MM.1S (cell line): ENCODE measurements around the gene MYO6.

Source experiments
- DNase-seq: peaks from one replicate; pipeline ENCODE4 v3.0.0-alpha.2; 2015
- H2AFZ ChIP-seq: fragments of 300-600 bp; sonication (generic); 2 replicates; pipeline ENCODE4 v1.6.0; 2016; ENCODE audit warnings: antibody characterized with exemption, low read length
- H3F3A ChIP-seq: fragments of 300-600 bp; sonication (generic); 2 replicates; pipeline ENCODE4 v1.6.1; 2016; ENCODE audit warnings: mild to moderate bottlenecking, antibody characterized with exemption, low read length, moderate library complexity, mixed read lengths; ENCODE audit not compliant: insufficient read depth
- H3K27ac ChIP-seq: fragments of 300-600 bp; sonication (generic); 2 replicates; pipeline ENCODE4 v1.5.1; 2016; ENCODE audit warnings: mild to moderate bottlenecking, low read length
- H3K27me3 ChIP-seq: fragments of 300-600 bp; sonication (generic); replicated peaks from 2 replicates; pipeline ENCODE4 v1.6.0; 2016; ENCODE audit warnings: low read length; ENCODE audit not compliant: insufficient read depth
- H3K36me3 ChIP-seq: fragments of 300-600 bp; sonication (generic); replicated peaks from 2 replicates; pipeline ENCODE4 v1.6.1; 2016; ENCODE audit warnings: mild to moderate bottlenecking, low read length, mixed read lengths; ENCODE audit not compliant: insufficient read depth
- H3K4me1 ChIP-seq: fragments of 300-600 bp; sonication (generic); 2 replicates; pipeline ENCODE4 v1.6.1; 2016; ENCODE audit warnings: low read length, mixed read lengths
- H3K4me2 ChIP-seq: fragments of 300-600 bp; sonication (generic); 2 replicates; pipeline ENCODE4 v1.6.0; 2016; ENCODE audit warnings: low read depth, low read length
- H3K4me3 ChIP-seq: fragments of 300-600 bp; sonication (generic); 2 replicates; pipeline ENCODE4 v1.5.1; 2016; ENCODE audit warnings: low read length, mixed read lengths
- H3K79me2 ChIP-seq: fragments of 300-600 bp; sonication (generic); 2 replicates; pipeline ENCODE4 v1.6.1; 2016; ENCODE audit warnings: mixed run types, low read length, mixed read lengths
- H3K9ac ChIP-seq: fragments of 300-600 bp; sonication (generic); 2 replicates; pipeline ENCODE4 v1.6.1; 2016; ENCODE audit warnings: low read length, mixed read lengths
- H3K9me2 ChIP-seq: fragments of 300-600 bp; sonication (generic); replicated peaks from 2 replicates; pipeline ENCODE4 v1.6.1; 2016; ENCODE audit warnings: mild to moderate bottlenecking, low read length, mixed read lengths; ENCODE audit not compliant: insufficient read depth
- H3K9me3 ChIP-seq: fragments of 300-600 bp; sonication (generic); replicated peaks from 2 replicates; pipeline ENCODE4 v1.6.1; 2016; ENCODE audit warnings: mild to moderate bottlenecking, low read length, mixed read lengths; ENCODE audit not compliant: insufficient read depth
- H4K20me1 ChIP-seq: fragments of 300-600 bp; sonication (generic); 2 replicates; pipeline ENCODE4 v1.6.1; 2016; ENCODE audit warnings: mild to moderate bottlenecking, low read length, moderate library complexity, mixed read lengths; ENCODE audit not compliant: insufficient read depth
- EZH2 ChIP-seq: fragments of 300-600 bp; sonication (generic); optimal IDR thresholded peaks from 2 replicates; pipeline ENCODE3; 2017; ENCODE audit warnings: low read depth, mild to moderate bottlenecking, antibody characterized with exemption, low read length, mixed read lengths
- EZH2phosphoT487 ChIP-seq: fragments of 300-600 bp; sonication (generic); IDR thresholded peaks from 2 replicates; pipeline ENCODE4 v1.6.1; 2018; ENCODE audit warnings: antibody characterized with exemption, low read length
- TF ChIP-seq, protein P1 (sequence below): fragments of 300-600 bp; sonication (generic); IDR thresholded peaks from 2 replicates; pipeline ENCODE4 v1.5.1; 2016; ENCODE audit warnings: antibody characterized with exemption, low read length, mixed read lengths

The MYO6 gene

GRCh38 chr6:75943381-75943780 lies 194.3 kb downstream of the MYO6 start:
- Histone ChIP-seq H3K4me1 (no peaks in the 10 kb centered on the region), H2AFZ (no peak overlapping the region), H3K27ac (no peak overlapping the region), H3K4me3 (no peak overlapping the region), H3K79me2 (no peaks in the 10 kb centered on the region), H3K36me3 (no peaks in the 10 kb centered on the region), H3F3A (no peaks in the 10 kb centered on the region), H3K9me2 (no peaks in the 10 kb centered on the region), H4K20me1 (no peaks in the 10 kb centered on the region), H3K9ac (no peak overlapping the region), H3K27me3 (no peaks in the 10 kb centered on the region), H3K4me2 (no peak overlapping the region), H3K9me3 (no peaks in the 10 kb centered on the region)
- TF ChIP-seq EZH2phosphoT487 (no peak), EZH2 (no peak)
- TF ChIP-seq, protein P1, sequence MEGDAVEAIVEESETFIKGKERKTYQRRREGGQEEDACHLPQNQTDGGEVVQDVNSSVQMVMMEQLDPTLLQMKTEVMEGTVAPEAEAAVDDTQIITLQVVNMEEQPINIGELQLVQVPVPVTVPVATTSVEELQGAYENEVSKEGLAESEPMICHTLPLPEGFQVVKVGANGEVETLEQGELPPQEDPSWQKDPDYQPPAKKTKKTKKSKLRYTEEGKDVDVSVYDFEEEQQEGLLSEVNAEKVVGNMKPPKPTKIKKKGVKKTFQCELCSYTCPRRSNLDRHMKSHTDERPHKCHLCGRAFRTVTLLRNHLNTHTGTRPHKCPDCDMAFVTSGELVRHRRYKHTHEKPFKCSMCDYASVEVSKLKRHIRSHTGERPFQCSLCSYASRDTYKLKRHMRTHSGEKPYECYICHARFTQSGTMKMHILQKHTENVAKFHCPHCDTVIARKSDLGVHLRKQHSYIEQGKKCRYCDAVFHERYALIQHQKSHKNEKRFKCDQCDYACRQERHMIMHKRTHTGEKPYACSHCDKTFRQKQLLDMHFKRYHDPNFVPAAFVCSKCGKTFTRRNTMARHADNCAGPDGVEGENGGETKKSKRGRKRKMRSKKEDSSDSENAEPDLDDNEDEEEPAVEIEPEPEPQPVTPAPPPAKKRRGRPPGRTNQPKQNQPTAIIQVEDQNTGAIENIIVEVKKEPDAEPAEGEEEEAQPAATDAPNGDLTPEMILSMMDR: no peak
- DNase-seq: no peak

GRCh38 chr6:75946146-75946831 lies 197.2 kb downstream of the MYO6 start:
- Histone ChIP-seq H3K36me3 (no peaks in the 10 kb centered on the region), H3K9me3 (no peaks in the 10 kb centered on the region), H3F3A (no peaks in the 10 kb centered on the region), H3K27me3 (no peaks in the 10 kb centered on the region), H3K79me2 (no peaks in the 10 kb centered on the region), H4K20me1 (no peaks in the 10 kb centered on the region), H3K4me1 (no peaks in the 10 kb centered on the region), H3K27ac (no peak overlapping the region), H3K9me2 (no peaks in the 10 kb centered on the region), H3K4me2 (no peak overlapping the region), H2AFZ (no peak overlapping the region), H3K9ac (no peak overlapping the region), H3K4me3 (no peak overlapping the region)
- TF ChIP-seq EZH2phosphoT487 (no peak), EZH2 (no peak)
- TF ChIP-seq, protein P1: no peak
- DNase-seq: no peak

- Histone ChIP-seq H3F3A (no peaks in the 10 kb centered on the region), H2AFZ (no peak overlapping the region), H3K4me1 (no peaks in the 10 kb centered on the region), H3K79me2 (no peaks in the 10 kb centered on the region), H4K20me1 (no peaks in the 10 kb centered on the region), H3K36me3 (no peaks in the 10 kb centered on the region), H3K27me3 (no peaks in the 10 kb centered on the region), H3K9me3 (no peaks in the 10 kb centered on the region), H3K4me3 (no peak overlapping the region), H3K4me2 (no peak overlapping the region), H3K9ac (no peak overlapping the region), H3K27ac (no peak overlapping the region), H3K9me2 (no peaks in the 10 kb centered on the region)
- DNase-seq: no peak
- TF ChIP-seq, protein P1: no peak
- TF ChIP-seq EZH2phosphoT487 (no peak), EZH2 (no peak)
Measured at GRCh38 chr6:75947935-75948334, 198.9 kb downstream of the MYO6 start.
